Adipocyte (in vitro differentiated cells): Measurements from ENCODE around the gene DDX17.

ENCODE experiments used
- DNase-seq: peaks from one replicate; pipeline ENCODE4 v3.0.0-alpha.2; 2015; ENCODE audit warnings: low read depth
- H3K27me3 ChIP-seq: replicated peaks from 2 replicates; pipeline ENCODE4 v1.7.0; 2013; ENCODE audit warnings: mild to moderate bottlenecking, low read length, moderate library complexity; ENCODE audit not compliant: control insufficient read depth, insufficient read depth
- H3K36me3 ChIP-seq: 2 replicates; pipeline ENCODE4 v1.7.0; 2013; ENCODE audit warnings: low read length, mild to moderate bottlenecking, moderate library complexity; ENCODE audit not compliant: control insufficient read depth, insufficient read depth, severe bottlenecking
- H3K4me1 ChIP-seq: 2 replicates; pipeline ENCODE4 v1.7.0; 2013; ENCODE audit warnings: mild to moderate bottlenecking, low read length, moderate library complexity; ENCODE audit not compliant: control insufficient read depth, insufficient read depth
- H3K4me3 ChIP-seq: 2 replicates; pipeline ENCODE4 v1.7.0; 2013; ENCODE audit warnings: mild to moderate bottlenecking, low read length, moderate library complexity
- H3K9ac ChIP-seq: 2 replicates; pipeline ENCODE4 v1.7.0; 2013; ENCODE audit warnings: mild to moderate bottlenecking, low read length, moderate library complexity
- H3K9me3 ChIP-seq: 2 replicates; pipeline ENCODE4 v1.7.0; 2013; ENCODE audit warnings: mild to moderate bottlenecking, low read length, moderate library complexity; ENCODE audit not compliant: control insufficient read depth

The DDX17 gene

DNA sequence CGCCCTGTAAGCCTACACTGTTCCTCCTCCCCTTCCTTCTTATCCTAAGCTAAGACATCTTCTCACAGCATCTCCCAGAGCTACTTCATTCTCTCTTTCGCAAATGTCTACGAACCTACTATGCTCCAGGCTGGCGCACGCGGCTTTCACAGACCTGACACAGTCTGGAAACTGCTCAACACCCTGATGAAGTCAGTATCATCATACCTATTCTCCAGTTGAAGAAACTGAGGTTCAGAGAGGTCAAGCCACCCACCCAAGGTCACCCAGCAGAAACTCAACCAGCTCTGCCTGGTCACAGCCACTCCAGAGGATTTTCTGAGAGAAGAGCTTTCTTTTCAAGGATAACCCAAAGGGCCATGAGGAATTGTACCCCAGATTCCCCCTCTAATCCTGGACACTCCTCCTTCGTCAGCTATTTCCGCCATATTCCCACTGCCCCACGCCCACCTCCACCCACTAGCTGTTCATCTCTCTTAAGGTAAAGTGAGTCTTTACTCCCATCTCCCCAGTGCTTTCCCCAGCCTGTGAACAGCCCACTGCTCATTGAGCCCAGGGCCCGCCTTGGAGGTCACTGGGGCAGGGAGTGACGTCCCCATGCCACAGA is 52.9 kb downstream of the DDX17 start:
- DNase-seq, result no peak
- Histone ChIP-seq H3K4me3 (no peak overlapping the region), H3K9ac (no peak overlapping the region), H3K9me3 (no peaks in the 10 kb centered on the region), H3K36me3 (no peaks in the 10 kb centered on the region), H3K27me3 (peaks cover 64% of the 10 kb centered on the region), H3K4me1 (no peaks in the 10 kb centered on the region)

DNA sequence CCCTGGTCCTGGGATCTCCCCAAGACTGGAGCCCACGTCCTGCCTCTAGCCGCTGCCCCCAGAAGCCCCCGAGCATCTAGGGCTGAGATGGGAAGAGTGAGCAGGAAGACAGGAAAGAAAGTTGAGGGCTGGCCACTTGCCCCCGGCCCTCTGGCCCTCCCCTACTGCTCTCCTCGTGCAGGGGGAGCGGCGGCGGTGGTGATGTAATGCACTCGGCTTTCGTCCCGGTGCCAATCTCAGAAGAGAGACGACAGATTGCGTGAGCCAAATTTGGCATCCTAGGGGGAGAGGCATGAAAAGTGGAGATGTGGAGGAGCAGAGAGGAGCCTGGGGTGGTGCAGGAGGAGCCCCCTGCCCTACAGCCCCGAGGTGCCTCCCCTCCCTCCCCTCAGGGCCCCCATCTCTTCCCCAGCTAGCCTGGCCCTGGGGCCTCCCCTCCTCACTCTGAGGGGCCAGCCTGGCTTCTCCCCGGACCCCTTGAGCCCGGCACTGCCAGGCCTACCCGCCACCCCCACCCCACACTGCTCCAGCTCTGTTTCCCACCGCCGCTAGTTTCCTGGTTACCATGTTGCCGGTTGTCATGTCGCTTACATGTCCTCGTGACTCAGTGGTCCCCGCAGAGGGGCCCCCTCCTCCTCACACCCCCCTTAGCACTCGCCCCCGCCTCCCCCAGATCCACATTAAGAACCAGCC is 53.6 kb downstream of the DDX17 start:
- Histone ChIP-seq H3K9me3 (no peaks in the 10 kb centered on the region), H3K36me3 (no peaks in the 10 kb centered on the region)
- DNase-seq, result no peak

GRCh38 chr22:38451864-38452263 is 54.2 kb downstream of the DDX17 start:
- peaks cover 58% of the 10 kb centered on the region for H3K27me3 ChIP-seq
- H3K4me3 ChIP-seq, result no peak overlapping the region
- H3K9ac ChIP-seq, result no peak overlapping the region
- H3K4me1 ChIP-seq, result no peaks in the 10 kb centered on the region
- no peaks in the 10 kb centered on the region for H3K9me3 ChIP-seq
- H3K36me3 ChIP-seq, result no peaks in the 10 kb centered on the region
- DNase-seq, result no peak

More for the DNA sequence above, 53.6 kb downstream of the DDX17 start:
- no peak overlapping the region for H3K4me3 ChIP-seq
- H3K27me3 ChIP-seq, result peaks cover 64% of the 10 kb centered on the region
- no peaks in the 10 kb centered on the region for H3K4me1 ChIP-seq
- no peak overlapping the region for H3K9ac ChIP-seq

DNA sequence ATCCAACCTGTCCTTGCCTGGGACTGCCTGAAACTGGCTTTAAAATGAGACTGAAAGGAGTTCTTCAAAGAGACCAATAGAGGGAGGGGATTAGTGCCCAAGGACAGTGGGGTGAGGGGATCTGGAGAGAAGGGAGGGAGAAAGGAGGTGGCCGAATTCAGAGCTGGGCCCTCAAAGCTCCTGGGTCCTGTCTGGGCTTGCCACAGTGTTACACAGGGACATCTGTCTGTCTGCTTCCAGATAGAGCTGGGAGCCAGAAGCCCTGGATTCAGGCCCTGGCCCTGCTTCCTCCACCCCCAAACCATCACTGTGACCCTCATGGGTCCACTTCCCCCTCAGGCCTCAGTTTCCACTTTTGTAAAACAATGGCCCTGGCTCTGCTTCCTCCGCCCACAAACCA is 54.7 kb downstream of the DDX17 start:
- Histone ChIP-seq H3K27me3 (peaks cover 55% of the 10 kb centered on the region), H3K4me3 (no peak overlapping the region), H3K4me1 (no peaks in the 10 kb centered on the region), H3K9me3 (no peaks in the 10 kb centered on the region), H3K36me3 (no peaks in the 10 kb centered on the region), H3K9ac (no peak overlapping the region)
- DNase-seq, result no peak

DNA sequence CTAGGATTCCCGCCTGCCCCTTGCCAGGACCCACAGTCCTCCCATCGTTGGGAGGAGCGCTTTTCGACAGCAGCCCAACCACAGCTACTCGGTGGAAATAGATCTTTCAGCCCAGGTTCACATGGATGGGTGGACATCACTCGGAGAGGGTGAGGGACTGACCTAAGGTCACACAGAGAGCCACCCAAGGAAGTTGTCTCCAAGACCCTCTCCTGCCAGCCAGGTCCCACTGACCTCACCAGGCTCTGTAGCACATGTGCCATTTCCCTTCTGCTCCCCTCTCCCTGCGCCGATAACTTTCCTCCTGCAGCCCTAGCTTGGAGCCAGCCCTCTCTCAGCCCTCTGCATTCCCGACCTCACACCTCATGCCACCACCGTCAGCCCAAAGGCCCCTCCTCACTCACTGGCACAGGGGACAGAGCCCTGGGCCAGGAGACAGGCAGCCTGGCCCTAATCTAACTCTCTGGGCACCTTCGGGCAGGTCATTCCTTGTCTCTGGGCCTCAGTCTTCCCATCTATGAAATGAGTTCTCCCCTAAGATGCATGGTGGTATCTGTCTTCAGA is 55.8 kb downstream of the DDX17 start:
- no peak for DNase-seq
- Histone ChIP-seq H3K4me3 (no peak overlapping the region), H3K36me3 (no peaks in the 10 kb centered on the region), H3K27me3 (peaks cover 51% of the 10 kb centered on the region), H3K4me1 (no peaks in the 10 kb centered on the region), H3K9me3 (no peaks in the 10 kb centered on the region), H3K9ac (no peak overlapping the region)

- no peak overlapping the region for H3K9ac ChIP-seq
- no peaks in the 10 kb centered on the region for H3K9me3 ChIP-seq
- H3K36me3 ChIP-seq, result no peaks in the 10 kb centered on the region
- H3K27me3 ChIP-seq, result peaks cover 56% of the 10 kb centered on the region
- no peaks in the 10 kb centered on the region for H3K4me1 ChIP-seq
- no peak for DNase-seq
- no peak overlapping the region for H3K4me3 ChIP-seq
These were observed 56.3 kb downstream of the DDX17 start for GRCh38 chr22:38449776-38450175.

- Histone ChIP-seq H3K4me1 (no peaks in the 10 kb centered on the region), H3K36me3 (no peaks in the 10 kb centered on the region), H3K27me3 (peaks cover 58% of the 10 kb centered on the region), H3K4me3 (no peak overlapping the region), H3K9me3 (no peaks in the 10 kb centered on the region), H3K9ac (no peak overlapping the region)
- no peak for DNase-seq
These were observed 57.0 kb downstream of the DDX17 start for GRCh38 chr22:38448945-38449745.

GRCh38 chr22:38446018-38446601 is 60.0 kb downstream of the DDX17 start:
- no peak for DNase-seq
- Histone ChIP-seq H3K9ac (no peak overlapping the region), H3K27me3 (peaks cover 58% of the 10 kb centered on the region), H3K36me3 (no peaks in the 10 kb centered on the region), H3K4me1 (no peaks in the 10 kb centered on the region), H3K4me3 (no peak overlapping the region), H3K9me3 (no peaks in the 10 kb centered on the region)

DNA sequence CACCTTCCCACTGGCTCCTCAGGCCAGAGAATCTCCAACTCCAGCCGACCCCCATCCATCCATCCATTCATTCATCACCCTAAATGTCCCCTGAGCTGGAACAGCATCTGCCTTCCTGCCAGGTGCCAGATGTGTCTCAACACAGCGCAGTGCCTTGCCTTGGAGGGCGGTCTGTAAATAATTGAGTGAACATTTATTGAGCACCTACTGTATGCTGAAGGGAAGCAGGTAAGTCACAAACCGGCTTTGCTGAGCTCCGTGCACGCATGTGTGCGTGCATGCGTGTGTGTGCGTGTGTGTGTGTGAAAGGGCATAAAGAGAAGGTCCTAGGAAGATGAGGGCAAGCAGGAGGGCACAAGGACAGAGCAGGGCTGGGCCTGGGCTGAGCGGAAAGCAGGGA is 61.3 kb downstream of the DDX17 start:
- no peaks in the 10 kb centered on the region for H3K9me3 ChIP-seq
- no peaks in the 10 kb centered on the region for H3K4me1 ChIP-seq
- H3K9ac ChIP-seq, result no peak overlapping the region
- H3K27me3 ChIP-seq, result peaks cover 58% of the 10 kb centered on the region
- H3K36me3 ChIP-seq, result no peaks in the 10 kb centered on the region
- H3K4me3 ChIP-seq, result no peak overlapping the region
- no peak for DNase-seq

GRCh38 chr22:38443628-38444521 is 62.2 kb downstream of the DDX17 start:
- Histone ChIP-seq H3K4me3 (no peak overlapping the region), H3K4me1 (no peaks in the 10 kb centered on the region), H3K36me3 (no peaks in the 10 kb centered on the region), H3K27me3 (peaks cover 49% of the 10 kb centered on the region), H3K9me3 (no peaks in the 10 kb centered on the region), H3K9ac (no peak overlapping the region)
- no peak for DNase-seq
